Esophagus squamous epithelium (tissue), 4 donors: ENCODE results near the gene HERC2.
"Not testable (repeated sequence)": the region's sequence is repeated elsewhere in the genome, so short reads cannot be mapped to it uniquely, and the experiment has no call there.

ENCODE experiments used
- CTCF ChIP-seq, 6 experiments: fragments of 450-650 bp in 4 of 6; fragments of 200-600 bp in 2 of 6; sonication (generic) in 2 of 6; IDR thresholded peaks; one replicate each; pipeline ENCODE4 v1.5.1; 2016 to 2019; ENCODE audit warnings: antibody characterized with exemption in 6 of 6, mild to moderate bottlenecking in 4 of 6, moderate library complexity in 4 of 6
- POLR2A ChIP-seq, 4 donors: fragments of 450-650 bp; IDR thresholded peaks; one replicate each; pipeline ENCODE4 v1.6.1; 2017; ENCODE audit warnings: antibody characterized with exemption in 4 of 4, mild to moderate bottlenecking in 4 of 4, moderate library complexity in 3 of 4

DNA sequence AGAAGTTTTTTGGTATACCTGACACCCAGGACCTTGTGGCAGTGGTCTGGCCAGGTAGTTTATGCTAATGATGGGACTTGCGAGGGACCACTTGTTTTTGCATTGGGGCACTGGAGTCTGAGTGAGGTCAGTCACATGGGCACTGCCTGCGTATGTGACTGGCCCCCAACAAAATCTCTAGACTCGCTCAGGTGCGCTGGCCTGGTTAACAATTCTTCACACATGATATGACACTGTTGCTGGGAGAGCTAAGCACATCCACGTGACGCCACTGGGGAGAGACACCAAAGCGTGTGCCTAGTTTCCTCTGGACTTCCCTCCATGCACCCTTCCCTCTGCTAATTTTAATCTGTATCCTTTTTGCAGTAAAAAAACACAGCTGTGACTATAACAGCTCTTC lies 90.6 kb downstream of the HERC2 start:
- not testable (repeated sequence) for TF ChIP-seq POLR2A, CTCF (IDR thresholded peaks at IDR 0.05)
